H9 (cell line): ENCODE measurements around the gene QSOX2. TPM values are rescaled to one million over a fixed set of nuclear protein-coding genes. Genes with fewer than 3 reads are reported as not detected.

Experiments
- DNase-seq: peaks from one replicate; pipeline ENCODE4 v3.0.0-alpha.2; 2017
- H2AFZ ChIP-seq: one replicate; pipeline ENCODE4 v1.6.1; 2013; ENCODE audit warnings: mild to moderate bottlenecking, low read length, control low read depth, moderate library complexity
- H2AK5ac ChIP-seq: 2 replicates; pipeline ENCODE4 v1.6.1; 2013; ENCODE audit warnings: low read length, control low read depth, mixed read lengths; ENCODE audit not compliant: insufficient read length
- H2BK120ac ChIP-seq: one replicate; pipeline ENCODE4 v1.6.1; 2013; ENCODE audit warnings: low read depth, mild to moderate bottlenecking, low read length, control low read depth, inconsistent platforms; ENCODE audit not compliant: poor library complexity, severe bottlenecking
- H2BK12ac ChIP-seq: 2 replicates; pipeline ENCODE4 v1.6.1; 2013; ENCODE audit warnings: low read length, control low read depth, mixed read lengths, low read depth; ENCODE audit not compliant: insufficient read length
- H2BK15ac ChIP-seq: 2 replicates; pipeline ENCODE4 v1.6.1; 2013; ENCODE audit warnings: low read depth, low read length, control low read depth
- H2BK20ac ChIP-seq: one replicate; pipeline ENCODE4 v1.6.1; 2013; ENCODE audit warnings: low read depth, mild to moderate bottlenecking, low read length, control low read depth, inconsistent platforms; ENCODE audit not compliant: poor library complexity, severe bottlenecking
- H2BK5ac ChIP-seq: 2 replicates; pipeline ENCODE4 v1.6.1; 2013; ENCODE audit warnings: low read length, control low read depth, mixed read lengths; ENCODE audit not compliant: insufficient read length
- H3K14ac ChIP-seq: 2 replicates; pipeline ENCODE4 v1.6.1; 2013; ENCODE audit warnings: low read length, control low read depth; ENCODE audit not compliant: insufficient read depth
- H3K18ac ChIP-seq: 2 replicates; pipeline ENCODE4 v1.6.1; 2013; ENCODE audit warnings: low read depth, mild to moderate bottlenecking, mixed read lengths, low read length, control low read depth; ENCODE audit not compliant: insufficient read length
- H3K23ac ChIP-seq: 2 replicates; pipeline ENCODE4 v1.6.1; 2013; ENCODE audit warnings: low read length, control low read depth, mixed read lengths, low read depth; ENCODE audit not compliant: insufficient read length
- H3K23me2 ChIP-seq: 2 replicates; pipeline ENCODE4 v1.6.1; 2013; ENCODE audit warnings: low read depth, mild to moderate bottlenecking, mixed read lengths, low read length, control low read depth; ENCODE audit not compliant: insufficient read length, poor library complexity, severe bottlenecking
- H3K27ac ChIP-seq: 2 replicates; pipeline ENCODE4 v1.5.1; 2013; ENCODE audit warnings: low read length, control low read depth, mixed read lengths, low read depth; ENCODE audit not compliant: insufficient read length
- H3K27me3 ChIP-seq: 2 replicates; pipeline ENCODE4 v1.6.1; 2013; ENCODE audit warnings: low read length, control low read depth, inconsistent platforms; ENCODE audit not compliant: insufficient read depth
- H3K4ac ChIP-seq: 2 replicates; pipeline ENCODE4 v1.6.1; 2013; ENCODE audit warnings: low read depth, mild to moderate bottlenecking, control low read depth, inconsistent platforms, low read length, moderate library complexity
- H3K4me1 ChIP-seq: 2 replicates; pipeline ENCODE4 v1.6.1; 2013; ENCODE audit warnings: low read length, control low read depth, inconsistent platforms; ENCODE audit not compliant: insufficient read depth
- H3K4me2 ChIP-seq: 2 replicates; pipeline ENCODE4 v1.6.1; 2013; ENCODE audit warnings: low read length, control low read depth, mixed read lengths; ENCODE audit not compliant: insufficient read length, insufficient read depth
- H3K56ac ChIP-seq: 2 replicates; pipeline ENCODE4 v1.6.1; 2013; ENCODE audit warnings: low read depth, mild to moderate bottlenecking, mixed read lengths, low read length, control low read depth; ENCODE audit not compliant: insufficient read length
- H3K79me1 ChIP-seq: 2 replicates; pipeline ENCODE4 v1.6.1; 2013; ENCODE audit warnings: low read depth, mild to moderate bottlenecking, moderate library complexity, low read length, control low read depth, inconsistent platforms; ENCODE audit not compliant: insufficient read depth, poor library complexity, severe bottlenecking
- H3K79me2 ChIP-seq: 2 replicates; pipeline ENCODE4 v1.6.1; 2013; ENCODE audit warnings: low read length, control low read depth, inconsistent platforms; ENCODE audit not compliant: insufficient read depth
- H3K9ac ChIP-seq: 2 replicates; pipeline ENCODE4 v1.6.1; 2013; ENCODE audit warnings: low read length, control low read depth, mixed read lengths; ENCODE audit not compliant: insufficient read length; ENCODE audit errors: extremely low read depth
- H3K9me3 ChIP-seq: one replicate; pipeline ENCODE4 v1.6.1; 2013; ENCODE audit warnings: low read depth, low read length, inconsistent platforms; ENCODE audit not compliant: control insufficient read depth
- H3T11ph ChIP-seq: one replicate; pipeline ENCODE4 v1.6.1; 2013; ENCODE audit warnings: mild to moderate bottlenecking, low read length, control low read depth, inconsistent platforms
- H4K20me1 ChIP-seq: one replicate; pipeline ENCODE4 v1.6.1; 2013; ENCODE audit not compliant: control insufficient read depth, insufficient read length, insufficient read depth
- H4K5ac ChIP-seq: 2 replicates; pipeline ENCODE4 v1.6.1; 2013; ENCODE audit warnings: low read depth, mild to moderate bottlenecking, mixed read lengths, low read length, control low read depth; ENCODE audit not compliant: insufficient read length
- H4K8ac ChIP-seq: replicated peaks from 2 replicates; pipeline ENCODE4 v1.6.1; 2013; ENCODE audit warnings: low read length, control low read depth, mixed read lengths, low read depth; ENCODE audit not compliant: insufficient read length
- H4K91ac ChIP-seq: 2 replicates; pipeline ENCODE4 v1.6.1; 2013; ENCODE audit warnings: low read depth, mild to moderate bottlenecking, moderate library complexity, mixed read lengths, low read length, control low read depth; ENCODE audit not compliant: insufficient read length
- H3K27ac Mint-ChIP-seq, 3 experiments: 2 replicates in 2 of 3; 3 replicates in 1 of 3; pipeline ENCODE4 v1.8.0; 2020 to 2021; ENCODE audit warnings: mixed read lengths in 3 of 3, mild to moderate bottlenecking in 1 of 3, moderate library complexity in 1 of 3
- H3K27me3 Mint-ChIP-seq: 2 replicates; pipeline ENCODE4 v1.8.0; 2021; ENCODE audit warnings: low read depth, mild to moderate bottlenecking, moderate library complexity, mixed read lengths
- H3K36me3 Mint-ChIP-seq, 3 experiments: 2 replicates in 2 of 3; 3 replicates in 1 of 3; pipeline ENCODE4 v1.8.0; 2020 to 2021; ENCODE audit warnings: low read depth in 3 of 3, mixed read lengths in 3 of 3; ENCODE audit not compliant: insufficient read depth in 1 of 3
- H3K4me1 Mint-ChIP-seq, 2 experiments: 2 replicates each; pipeline ENCODE4 v1.8.0; 2020; ENCODE audit warnings: mixed read lengths in 2 of 2
- H3K4me3 Mint-ChIP-seq, 2 experiments: 2 replicates in 1 of 2; 3 replicates in 1 of 2; pipeline ENCODE4 v1.8.0; 2020 to 2021; ENCODE audit warnings: mild to moderate bottlenecking in 2 of 2, mixed read lengths in 2 of 2, moderate library complexity in 1 of 2
- H3K9me3 Mint-ChIP-seq, 2 experiments: 2 replicates in 1 of 2; 3 replicates in 1 of 2; pipeline ENCODE4 v1.8.0; 2020; ENCODE audit warnings: mild to moderate bottlenecking in 2 of 2, mixed read lengths in 2 of 2, moderate library complexity in 1 of 2
- CTCF ChIP-seq: fragments of 200-600 bp; sonication (generic); conservative IDR thresholded peaks from 3 replicates; pipeline ENCODE4 v1.8.0; 2021; ENCODE audit warnings: antibody characterized with exemption, mild to moderate bottlenecking
- WGBS: extraction: QIAGEN DNeasy Blood & Tissue Kit; methylation state at CpG from one replicate; pipeline ENCODE4 v1.1.7; 2013; ENCODE audit warnings: missing lambda C conversion rate, low lambda C conversion rate, mixed read lengths; ENCODE audit not compliant: insufficient read length; ENCODE audit errors: extremely low coverage; 5-methylcytosine and 5-hydroxymethylcytosine counted together
- total RNA-seq: library from RNA; stranded (reverse); gene quantifications from 2 replicates; pipeline ENCODE4 v1.2.1, GENCODE V29; 2021

QSOX2 gene
- total RNA-seq, 1 experiment from 2014 or later: 25.8 TPM

DNA sequence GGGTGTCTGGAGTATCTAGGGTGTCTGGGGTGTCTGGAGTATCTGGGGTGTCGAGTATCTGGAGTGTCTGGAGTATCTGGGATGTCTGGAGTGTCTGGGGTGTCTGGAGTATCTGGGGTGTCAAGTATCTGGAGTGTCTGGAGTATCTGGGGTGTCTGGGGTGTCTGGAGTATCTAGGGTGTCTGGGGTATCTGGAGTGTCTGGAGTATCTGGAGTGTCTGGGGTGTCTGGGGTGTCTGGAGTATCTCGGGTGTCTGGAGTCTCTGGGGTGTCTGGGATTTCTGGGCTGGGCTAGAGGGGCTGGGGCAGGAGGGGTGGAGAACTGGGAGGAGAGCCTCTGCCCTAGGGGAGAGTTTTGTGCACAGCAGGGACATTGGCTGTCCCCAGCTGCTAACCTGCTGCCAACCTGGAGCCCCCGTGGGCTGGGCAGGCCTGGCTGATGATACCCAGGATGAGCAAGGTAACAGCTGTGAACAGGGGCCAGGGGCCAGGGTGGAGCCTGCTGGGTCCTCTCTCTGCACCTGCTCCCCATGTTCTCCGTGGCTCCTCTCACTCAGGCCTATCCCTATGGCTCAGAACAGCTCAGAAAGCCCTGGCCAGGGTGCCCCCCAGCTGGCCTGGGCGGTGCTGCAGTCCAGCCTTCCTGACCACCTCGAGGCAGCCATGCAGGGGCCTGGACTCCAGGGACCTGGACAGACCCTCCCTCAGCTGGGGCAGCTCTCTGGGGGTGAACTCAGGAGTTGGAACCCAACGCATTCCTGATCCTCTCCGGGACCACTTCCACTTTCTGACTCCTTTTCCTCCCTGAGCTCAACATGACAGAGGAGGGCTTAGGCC lies 70.6 kb downstream of the QSOX2 start:
- H3K14ac ChIP-seq: no peak overlapping the region
- no peak for DNase-seq
- H3K9me3 ChIP-seq: no peaks in the 10 kb centered on the region
- H4K8ac ChIP-seq: no peak overlapping the region
- H4K20me1 ChIP-seq: no peaks in the 10 kb centered on the region
- peaks cover 32 to 59% of the 10 kb centered on the region in 2 experiments for H3K4me1 Mint-ChIP-seq
- no peak overlapping the region for H2AK5ac ChIP-seq
- no peaks in the 10 kb centered on the region for H3K79me2 ChIP-seq
- peak overlapping the region in 1 of 3 experiments; percentile 44; a peak in 3 of 7 replicates for H3K27ac Mint-ChIP-seq
- no peak for TF ChIP-seq CTCF
- H3K36me3 Mint-ChIP-seq: no peaks in the 10 kb centered on the region
- H3K79me1 ChIP-seq: no peaks in the 10 kb centered on the region
- H2BK120ac ChIP-seq: no peak overlapping the region
- no peak overlapping the region for H2BK5ac ChIP-seq
- H2AFZ ChIP-seq: no peak overlapping the region
- no CpG with 5 or more reads among the region's 8 CpGs for WGBS
- H4K5ac ChIP-seq: no peak overlapping the region
- H3K27me3 ChIP-seq: no peaks in the 10 kb centered on the region
- no peak overlapping the region for H2BK15ac ChIP-seq
- H3K4me3 Mint-ChIP-seq: no peak overlapping the region; a peak in 1 of 5 replicates
- no peak overlapping the region for H4K91ac ChIP-seq
- no peak overlapping the region for H3K56ac ChIP-seq
- no peak overlapping the region for H2BK12ac ChIP-seq
- no peaks in the 10 kb centered on the region; a peak in 2 of 5 replicates for H3K9me3 Mint-ChIP-seq
- H3K9ac ChIP-seq: no peak overlapping the region
- H3K18ac ChIP-seq: no peak overlapping the region
- H3K4me1 ChIP-seq: peaks cover 1% of the 10 kb centered on the region; the same call in 1 of the 2 replicates
- H3K27ac ChIP-seq: no peak overlapping the region
- no peak overlapping the region for H3K23ac ChIP-seq
- H3K4me2 ChIP-seq: no peak overlapping the region
- no peaks in the 10 kb centered on the region for H3K23me2 ChIP-seq
- no peak overlapping the region for H3K4ac ChIP-seq
- H2BK20ac ChIP-seq: no peak overlapping the region
- no peak overlapping the region for H3T11ph ChIP-seq
- H3K27me3 Mint-ChIP-seq: no peaks in the 10 kb centered on the region
